Effector memory CD4-positive, alpha-beta T cell (primary cell): Measurements from ENCODE around the gene MSMB.
A peak's percentile ranks its signal among the peaks of the same experiment; 100 is the strongest.
"Not testable (repeated sequence)": the region's sequence is repeated elsewhere in the genome, so short reads cannot be mapped to it uniquely, and the experiment has no call there.

Experiments
- DNase-seq, 3 donors: peaks; one replicate each; pipeline ENCODE4 v3.0.0-alpha.2; 2020
- H3K27ac ChIP-seq: 2 replicates; pipeline ENCODE4 v1.7.0; 2013; ENCODE audit warnings: mild to moderate bottlenecking, low read length, moderate library complexity; ENCODE audit not compliant: insufficient read depth, poor library complexity, severe bottlenecking
- H3K27me3 ChIP-seq: replicated peaks from 2 replicates; pipeline ENCODE4 v1.7.0; 2013; ENCODE audit warnings: mild to moderate bottlenecking, low read length; ENCODE audit not compliant: insufficient read depth, control insufficient read depth, poor library complexity, severe bottlenecking
- H3K36me3 ChIP-seq: 2 replicates; pipeline ENCODE4 v1.7.0; 2013; ENCODE audit warnings: mild to moderate bottlenecking, low read length, moderate library complexity; ENCODE audit not compliant: control insufficient read depth, insufficient read depth
- H3K4me1 ChIP-seq: 2 replicates; pipeline ENCODE4 v1.7.0; 2013; ENCODE audit warnings: low read length, mild to moderate bottlenecking; ENCODE audit not compliant: control insufficient read depth, insufficient read depth, poor library complexity, severe bottlenecking
- H3K4me3 ChIP-seq: 2 replicates; pipeline ENCODE4 v1.7.0; 2013; ENCODE audit warnings: low read length, low read depth, mild to moderate bottlenecking; ENCODE audit not compliant: insufficient read depth, poor library complexity, severe bottlenecking
- H3K9me3 ChIP-seq: 2 replicates; pipeline ENCODE4 v1.7.0; 2013; ENCODE audit warnings: mild to moderate bottlenecking, low read length, moderate library complexity; ENCODE audit not compliant: control insufficient read depth

The MSMB gene

GRCh38 chr10:45999955-46000354 is 46.1 kb downstream of the MSMB start:
- not testable (repeated sequence) for H3K27ac ChIP-seq, H3K4me3 ChIP-seq, DNase-seq, H3K9me3 ChIP-seq, H3K4me1 ChIP-seq, H3K27me3 ChIP-seq
- peaks cover 32% of the 10 kb centered on the region for H3K36me3 ChIP-seq

- Histone ChIP-seq H3K9me3 (no peaks in the 10 kb centered on the region), H3K27ac (no peak overlapping the region), H3K4me3 (no peak overlapping the region), H3K4me1 (no peaks in the 10 kb centered on the region), H3K36me3 (peaks cover 15% of the 10 kb centered on the region), H3K27me3 (no peaks in the 10 kb centered on the region)
- no peak for DNase-seq
These were observed 47.9 kb downstream of the MSMB start for GRCh38 chr10:45997994-45998763.

- peaks cover 9% of the 10 kb centered on the region for H3K36me3 ChIP-seq
- no peak overlapping the region for H3K27ac ChIP-seq
- H3K27me3 ChIP-seq, result no peaks in the 10 kb centered on the region
- H3K4me1 ChIP-seq, result no peaks in the 10 kb centered on the region
- H3K9me3 ChIP-seq, result no peaks in the 10 kb centered on the region
- no peak for DNase-seq
- H3K4me3 ChIP-seq, result no peak overlapping the region
These were observed 48.5 kb downstream of the MSMB start for GRCh38 chr10:45997557-45997956.

GRCh38 chr10:45985590-45985989 is 60.5 kb downstream of the MSMB start:
- H3K9me3 ChIP-seq, H3K36me3 ChIP-seq: not testable (repeated sequence)

GRCh38 chr10:45984473-45984872 is 61.6 kb downstream of the MSMB start:
- not testable (repeated sequence) for H3K4me1 ChIP-seq, H3K27me3 ChIP-seq, DNase-seq, H3K36me3 ChIP-seq, H3K9me3 ChIP-seq, H3K27ac ChIP-seq, H3K4me3 ChIP-seq

More at GRCh38 chr10:45985590-45985989, 60.5 kb downstream of the MSMB start:
- not testable (repeated sequence) for H3K27ac ChIP-seq, H3K4me3 ChIP-seq, DNase-seq, H3K27me3 ChIP-seq, H3K4me1 ChIP-seq

GRCh38 chr10:45983538-45984186 is 62.4 kb downstream of the MSMB start:
- H3K4me1 ChIP-seq, result not testable (repeated sequence)
- DNase-seq, result peak in 1 of 3 donors; percentile 17

More at GRCh38 chr10:45983538-45984186, 62.4 kb downstream of the MSMB start:
- not testable (repeated sequence) for H3K27ac ChIP-seq, H3K4me3 ChIP-seq, H3K36me3 ChIP-seq, H3K27me3 ChIP-seq, H3K9me3 ChIP-seq
